Measurements from ENCODE around the gene MLLT10. TPM values are rescaled to one million over a fixed set of nuclear protein-coding genes. Genes with fewer than 3 reads are reported as not detected.

Gene MLLT10
- total RNA-seq, 1 donor from 2014 or later: 42.7 TPM

GRCh38 chr10:21634599-21635365 is 100.8 kb downstream of the MLLT10 start:
- DNase-seq (ENCODE audit: low read depth): no peak

- DNase-seq (ENCODE audit: low read depth): no peak
Observed at GRCh38 chr10:21637795-21638194, 103.8 kb downstream of the MLLT10 start.

GRCh38 chr10:21638681-21639080 is 104.6 kb downstream of the MLLT10 start:
- no peak for DNase-seq (ENCODE audit: low read depth)

GRCh38 chr10:21648040-21648439 is 114.0 kb downstream of the MLLT10 start:
- no peak for DNase-seq (ENCODE audit: low read depth)

- no peak for DNase-seq (ENCODE audit: low read depth)
Observed at GRCh38 chr10:21649454-21649872, 115.4 kb downstream of the MLLT10 start.

DNA sequence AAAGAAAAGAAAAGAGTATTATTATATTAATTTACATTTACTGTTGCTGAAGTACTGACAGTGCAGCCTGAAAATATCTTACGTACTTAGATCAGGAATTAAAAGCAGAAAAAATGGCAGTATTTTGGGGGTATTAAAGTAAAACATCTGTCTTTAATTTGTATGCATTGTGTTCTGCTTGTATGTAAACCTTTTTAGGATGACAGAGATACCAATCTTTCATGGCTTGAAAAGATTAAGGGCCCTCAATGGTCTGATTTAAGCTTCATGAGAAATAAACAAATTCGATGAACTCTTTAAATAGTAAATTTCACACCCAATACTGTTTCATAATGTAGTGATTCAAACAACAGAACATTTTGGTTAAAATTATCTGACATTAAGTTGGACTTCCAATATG is 116.3 kb downstream of the MLLT10 start:
- DNase-seq (ENCODE audit: low read depth): no peak

DNA sequence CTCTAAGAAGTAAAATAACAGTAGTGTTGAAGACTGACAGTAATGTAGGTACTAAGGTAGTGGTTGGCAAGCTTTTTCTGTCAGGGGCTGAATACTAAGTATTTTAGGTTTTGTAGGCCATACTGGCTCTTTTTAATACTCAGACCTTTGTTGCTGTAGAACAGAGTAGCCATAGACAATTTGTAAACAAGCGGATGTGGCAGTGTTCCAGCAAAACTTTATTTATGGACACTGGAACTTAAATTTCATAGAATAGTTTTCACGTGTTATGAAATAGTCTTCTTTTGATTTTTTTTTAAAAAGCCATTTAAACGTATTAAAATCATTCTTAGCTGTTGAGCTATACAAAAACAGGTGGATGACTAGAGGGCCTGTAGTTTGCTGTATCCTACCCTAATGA is 121.2 kb downstream of the MLLT10 start:
- DNase-seq (ENCODE audit: low read depth): no peak

DNA sequence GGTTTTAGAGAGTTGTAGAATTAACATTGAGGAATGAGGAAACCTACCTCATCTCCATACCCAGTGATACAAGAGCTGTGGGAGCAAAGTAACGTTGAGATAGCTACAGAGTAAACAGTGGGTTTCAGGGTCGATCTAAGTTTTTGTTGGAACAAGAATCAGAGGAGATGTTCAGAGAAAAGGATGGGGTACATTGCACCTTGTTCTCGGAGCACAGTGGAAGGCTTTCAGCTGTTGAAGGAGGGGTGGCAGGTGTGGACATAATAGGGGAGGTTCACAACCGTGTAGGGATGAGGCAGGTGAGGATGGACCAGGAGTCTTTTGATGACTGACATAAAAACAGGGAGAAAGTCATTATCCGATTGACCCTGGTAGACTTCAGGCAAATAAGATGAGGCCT is 121.7 kb downstream of the MLLT10 start:
- no peak for DNase-seq (ENCODE audit: low read depth)

- peak; percentile 54 for DNase-seq (ENCODE audit: low read depth)
Observed at GRCh38 chr10:21661087-21661486, 127.1 kb downstream of the MLLT10 start.

GRCh38 chr10:21661935-21662334 is 127.9 kb downstream of the MLLT10 start:
- no peak for DNase-seq (ENCODE audit: low read depth)

- DNase-seq (ENCODE audit: low read depth): no peak
Observed at GRCh38 chr10:21662635-21663034, 128.6 kb downstream of the MLLT10 start.

- DNase-seq (ENCODE audit: low read depth): no peak
Observed at GRCh38 chr10:21668831-21669230, 134.8 kb downstream of the MLLT10 start.

DNA sequence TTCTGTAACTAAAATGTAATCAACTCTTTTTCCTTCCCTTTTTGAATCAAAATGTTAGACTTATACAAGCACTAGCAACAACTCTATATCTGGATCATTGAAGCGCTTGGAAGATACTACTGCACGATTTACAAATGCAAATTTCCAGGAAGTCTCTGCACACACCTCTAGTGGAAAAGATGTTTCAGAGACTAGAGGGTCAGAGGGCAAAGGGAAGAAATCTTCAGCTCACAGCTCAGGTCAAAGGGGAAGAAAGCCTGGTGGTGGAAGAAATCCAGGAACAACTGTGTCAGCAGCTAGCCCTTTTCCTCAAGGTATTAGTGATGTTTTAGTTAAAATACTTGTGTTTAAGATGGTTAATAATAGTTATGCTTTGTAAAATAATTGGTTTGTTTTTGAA is 136.4 kb downstream of the MLLT10 start:
- no peak for DNase-seq (ENCODE audit: low read depth)

- DNase-seq (ENCODE audit: low read depth): no peak
Observed at GRCh38 chr10:21673668-21674067, 139.6 kb downstream of the MLLT10 start.

- DNase-seq (ENCODE audit: low read depth): peak; percentile 38
Observed at GRCh38 chr10:21675157-21675796, 141.2 kb downstream of the MLLT10 start.

DNA sequence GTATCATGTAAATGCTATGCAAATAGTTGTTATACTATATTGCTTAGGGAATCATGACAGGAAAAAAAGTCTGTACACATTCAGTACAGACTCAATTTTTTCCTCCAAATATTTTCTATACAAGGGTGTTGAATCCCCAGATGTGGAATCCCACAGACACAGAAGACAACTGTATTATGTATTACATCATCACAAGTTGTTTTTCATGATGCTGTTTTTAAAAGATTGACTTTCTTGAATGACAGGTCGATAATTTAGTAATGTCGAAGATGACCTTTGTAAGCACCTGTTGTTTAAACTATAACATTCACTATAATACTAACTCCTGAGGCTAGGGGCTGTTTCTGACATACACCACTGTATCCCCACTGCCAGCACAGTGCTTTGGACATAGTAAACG is 143.5 kb downstream of the MLLT10 start:
- DNase-seq (ENCODE audit: low read depth): no peak

DNA sequence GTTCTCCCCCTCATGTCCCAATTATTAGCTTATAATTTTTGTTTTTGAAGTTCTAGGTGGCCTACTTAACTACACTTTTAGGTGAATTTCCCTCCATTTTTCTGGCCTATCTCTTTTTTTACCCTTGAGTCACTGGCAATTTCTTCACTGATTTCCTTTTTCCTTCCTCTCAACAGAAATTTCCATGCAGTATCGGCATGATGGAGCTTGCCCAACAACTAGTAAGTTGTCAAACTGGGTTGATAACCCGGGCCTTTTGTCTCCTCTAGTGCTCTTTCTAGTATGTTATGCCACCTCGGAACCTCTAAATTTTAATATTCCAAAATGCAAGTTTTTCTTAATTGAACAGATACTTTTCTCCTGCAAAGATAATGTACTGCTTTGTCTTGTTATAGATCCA is 147.1 kb downstream of the MLLT10 start:
- DNase-seq (ENCODE audit: low read depth): no peak

GRCh38 chr10:21687266-21688008 is 153.4 kb downstream of the MLLT10 start:
- DNase-seq (ENCODE audit: low read depth): no peak

DNA sequence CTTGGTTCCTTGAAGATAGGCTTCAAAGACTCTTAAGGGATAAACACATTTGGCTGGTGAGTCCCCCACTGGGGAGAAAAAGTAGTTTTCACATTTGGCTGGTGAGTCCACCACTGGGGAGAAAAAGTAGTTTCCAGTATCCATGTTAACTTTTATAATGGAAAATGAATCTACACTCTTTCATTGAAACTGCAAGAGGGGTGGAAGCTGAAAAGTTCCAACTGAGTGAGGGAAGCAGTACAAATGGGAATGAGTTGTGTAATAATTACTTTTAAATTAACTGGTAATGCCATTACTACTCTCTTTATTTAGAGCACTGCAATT is 153.9 kb downstream of the MLLT10 start:
- DNase-seq (ENCODE audit: low read depth): no peak

- DNase-seq (ENCODE audit: low read depth): no peak
Observed at GRCh38 chr10:21688870-21689269, 154.8 kb downstream of the MLLT10 start.

DNA sequence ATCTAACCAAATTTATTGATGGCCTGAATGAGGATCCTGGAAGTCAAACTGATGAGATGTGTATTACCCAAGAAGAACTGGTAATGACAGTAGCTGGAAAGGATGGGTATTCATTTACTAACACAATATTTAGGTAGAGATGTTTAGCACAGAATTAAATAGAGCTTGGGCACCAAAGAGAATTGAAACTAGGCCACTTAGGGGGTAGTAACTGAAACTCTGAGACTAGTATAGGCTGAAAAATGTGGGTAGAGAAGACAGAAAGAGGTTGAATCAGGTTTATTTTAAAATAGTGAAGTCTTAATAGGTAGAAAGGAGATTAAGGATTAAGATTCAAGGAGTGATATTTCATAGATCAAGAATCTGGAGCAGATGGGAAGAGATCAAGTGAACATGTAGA is 155.8 kb downstream of the MLLT10 start:
- DNase-seq (ENCODE audit: low read depth): no peak

- DNase-seq (ENCODE audit: low read depth): no peak
Observed at GRCh38 chr10:21692916-21693315, 158.9 kb downstream of the MLLT10 start.

GRCh38 chr10:21693418-21693817 is 159.4 kb downstream of the MLLT10 start:
- no peak for DNase-seq (ENCODE audit: low read depth)
